ENCODE measurements around the gene ARHGAP40. TPM values are rescaled to one million over a fixed set of nuclear protein-coding genes. Genes with fewer than 3 reads are reported as not detected.
A peak's percentile ranks its signal among the peaks of the same experiment; 100 is the strongest.
"Not testable (repeated sequence)": the region's sequence is repeated elsewhere in the genome, so short reads cannot be mapped to it uniquely, and the experiment has no call there.

ARHGAP40 gene
- total and polyA plus RNA-seq, 2 experiments from 2014 or later = 0.21 TPM; not detected in 1

DNA sequence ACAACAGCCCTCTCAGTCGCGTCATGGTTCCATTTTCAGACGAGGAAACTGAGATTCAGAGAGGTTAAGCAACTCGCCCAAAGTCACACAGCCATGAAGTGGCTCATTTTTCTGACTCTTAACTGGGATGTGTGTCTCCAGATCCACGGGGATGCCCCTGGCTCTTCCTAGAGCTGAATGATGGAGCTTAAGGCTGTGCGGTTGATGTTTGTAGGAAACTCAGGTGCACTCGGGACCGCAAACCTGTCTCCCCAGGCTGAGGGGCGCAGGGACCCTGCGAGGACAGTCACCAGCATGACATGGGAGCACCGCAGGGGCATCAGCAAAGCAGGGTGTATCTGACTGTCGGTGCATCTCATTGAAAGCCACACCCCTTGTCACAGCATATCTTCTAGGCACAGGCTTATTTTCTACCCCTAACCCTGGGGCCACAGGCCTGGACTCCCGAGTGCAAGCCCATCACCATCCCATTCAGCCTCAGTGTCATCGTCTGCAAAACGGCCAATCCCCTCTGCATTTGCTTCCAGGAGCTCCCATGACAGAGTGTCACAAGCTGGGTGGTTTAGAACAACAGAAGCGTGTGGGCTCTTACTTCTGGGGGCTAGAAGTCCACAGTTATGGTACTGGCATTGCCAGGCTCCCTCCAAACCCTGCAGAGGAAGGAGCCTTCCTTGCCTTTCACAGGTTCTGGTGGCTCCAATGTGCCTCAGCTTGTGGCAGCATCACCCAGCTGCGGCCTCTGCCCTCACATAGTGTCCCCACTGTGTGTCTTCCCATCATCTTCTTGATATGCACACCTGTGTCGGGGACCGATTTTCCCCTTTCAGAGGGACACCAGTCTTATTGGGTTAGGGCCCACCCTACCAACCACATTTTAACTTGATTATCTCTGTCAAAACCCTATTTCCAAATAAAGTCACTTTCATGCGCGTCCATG, 9.9 kb upstream of the ARHGAP40 start:
- DNase-seq (ENCODE audit: low spot score) (no peak), ATAC-seq (no peak)
- Histone ChIP-seq H3K4me2 (no peak overlapping the region), H3K36me3 (ENCODE audit: insufficient read depth) (no peaks in the 10 kb centered on the region), H3K27ac (ENCODE audit: low read depth) (no peak overlapping the region), H3K4me1 (ENCODE audit: insufficient read depth) (no peaks in the 10 kb centered on the region), H4K20me1 (replicated peaks; ENCODE audit: insufficient read depth) (no peaks in the 10 kb centered on the region), H3K4me3 (no peak overlapping the region), H3K79me2 (replicated peaks; ENCODE audit: insufficient read depth) (no peaks in the 10 kb centered on the region), H2AFZ (peak overlapping the region; percentile 72), H3K9me2 (ENCODE audit: insufficient read depth) (no peaks in the 10 kb centered on the region), H3K27me3 (ENCODE audit: insufficient read depth) (no peaks in the 10 kb centered on the region), H3F3A (replicated peaks; ENCODE audit: low read depth) (no peaks in the 10 kb centered on the region)
- Mint-ChIP-seq H3K9me3 (no peaks in the 10 kb centered on the region; the same call in 2 of the 3 replicates), H3K4me3 (no peak overlapping the region), H3K4me1 (no peaks in the 10 kb centered on the region; the same call in 1 of the 3 replicates), H3K36me3 (ENCODE audit: low read depth) (no peaks in the 10 kb centered on the region), H3K27me3 (ENCODE audit: insufficient read depth, low read depth, poor library complexity) (no peaks in the 10 kb centered on the region), H3K27ac (no peak overlapping the region; the same call in 1 of the 2 replicates)
- no peak for TF ChIP-seq CREB1 (CRISPR knock-in tag; IDR thresholded peaks at IDR 0.05; ENCODE audit: low read depth)
- TF ChIP-seq EZH2phosphoT487 (IDR thresholded peaks at IDR 0.05; ENCODE audit: unreplicated experiment) = no peak
- TF ChIP-seq POLR2AphosphoS5 (IDR thresholded peaks at IDR 0.05; ENCODE audit: low read depth) = no peak
- no peak for TF ChIP-seq EZH2 (IDR thresholded peaks at IDR 0.05; ENCODE audit: low read depth, unreplicated experiment)
- TF ChIP-seq ZNF114 (CRISPR knock-in tag; IDR thresholded peaks at IDR 0.05) = no peak
- TF ChIP-seq, protein P1, sequence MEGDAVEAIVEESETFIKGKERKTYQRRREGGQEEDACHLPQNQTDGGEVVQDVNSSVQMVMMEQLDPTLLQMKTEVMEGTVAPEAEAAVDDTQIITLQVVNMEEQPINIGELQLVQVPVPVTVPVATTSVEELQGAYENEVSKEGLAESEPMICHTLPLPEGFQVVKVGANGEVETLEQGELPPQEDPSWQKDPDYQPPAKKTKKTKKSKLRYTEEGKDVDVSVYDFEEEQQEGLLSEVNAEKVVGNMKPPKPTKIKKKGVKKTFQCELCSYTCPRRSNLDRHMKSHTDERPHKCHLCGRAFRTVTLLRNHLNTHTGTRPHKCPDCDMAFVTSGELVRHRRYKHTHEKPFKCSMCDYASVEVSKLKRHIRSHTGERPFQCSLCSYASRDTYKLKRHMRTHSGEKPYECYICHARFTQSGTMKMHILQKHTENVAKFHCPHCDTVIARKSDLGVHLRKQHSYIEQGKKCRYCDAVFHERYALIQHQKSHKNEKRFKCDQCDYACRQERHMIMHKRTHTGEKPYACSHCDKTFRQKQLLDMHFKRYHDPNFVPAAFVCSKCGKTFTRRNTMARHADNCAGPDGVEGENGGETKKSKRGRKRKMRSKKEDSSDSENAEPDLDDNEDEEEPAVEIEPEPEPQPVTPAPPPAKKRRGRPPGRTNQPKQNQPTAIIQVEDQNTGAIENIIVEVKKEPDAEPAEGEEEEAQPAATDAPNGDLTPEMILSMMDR (conservative IDR thresholded peaks at IDR 0.05; ENCODE audit: low read depth in 2 of 2) = no peak
- TF ChIP-seq, protein P2, sequence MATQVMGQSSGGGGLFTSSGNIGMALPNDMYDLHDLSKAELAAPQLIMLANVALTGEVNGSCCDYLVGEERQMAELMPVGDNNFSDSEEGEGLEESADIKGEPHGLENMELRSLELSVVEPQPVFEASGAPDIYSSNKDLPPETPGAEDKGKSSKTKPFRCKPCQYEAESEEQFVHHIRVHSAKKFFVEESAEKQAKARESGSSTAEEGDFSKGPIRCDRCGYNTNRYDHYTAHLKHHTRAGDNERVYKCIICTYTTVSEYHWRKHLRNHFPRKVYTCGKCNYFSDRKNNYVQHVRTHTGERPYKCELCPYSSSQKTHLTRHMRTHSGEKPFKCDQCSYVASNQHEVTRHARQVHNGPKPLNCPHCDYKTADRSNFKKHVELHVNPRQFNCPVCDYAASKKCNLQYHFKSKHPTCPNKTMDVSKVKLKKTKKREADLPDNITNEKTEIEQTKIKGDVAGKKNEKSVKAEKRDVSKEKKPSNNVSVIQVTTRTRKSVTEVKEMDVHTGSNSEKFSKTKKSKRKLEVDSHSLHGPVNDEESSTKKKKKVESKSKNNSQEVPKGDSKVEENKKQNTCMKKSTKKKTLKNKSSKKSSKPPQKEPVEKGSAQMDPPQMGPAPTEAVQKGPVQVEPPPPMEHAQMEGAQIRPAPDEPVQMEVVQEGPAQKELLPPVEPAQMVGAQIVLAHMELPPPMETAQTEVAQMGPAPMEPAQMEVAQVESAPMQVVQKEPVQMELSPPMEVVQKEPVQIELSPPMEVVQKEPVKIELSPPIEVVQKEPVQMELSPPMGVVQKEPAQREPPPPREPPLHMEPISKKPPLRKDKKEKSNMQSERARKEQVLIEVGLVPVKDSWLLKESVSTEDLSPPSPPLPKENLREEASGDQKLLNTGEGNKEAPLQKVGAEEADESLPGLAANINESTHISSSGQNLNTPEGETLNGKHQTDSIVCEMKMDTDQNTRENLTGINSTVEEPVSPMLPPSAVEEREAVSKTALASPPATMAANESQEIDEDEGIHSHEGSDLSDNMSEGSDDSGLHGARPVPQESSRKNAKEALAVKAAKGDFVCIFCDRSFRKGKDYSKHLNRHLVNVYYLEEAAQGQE (IDR thresholded peaks at IDR 0.05; ENCODE audit: unreplicated experiment) = no peak
- TF ChIP-seq JUNB (IDR thresholded peaks at IDR 0.05; ENCODE audit: unreplicated experiment) = no peak
- TF ChIP-seq ETS1 (IDR thresholded peaks at IDR 0.05) = no peak
- TF ChIP-seq STAT1 (IDR thresholded peaks at IDR 0.05; ENCODE audit: unreplicated experiment) = no peak
- TF ChIP-seq NANOG (IDR thresholded peaks at IDR 0.05; ENCODE audit: borderline replicate concordance) = no peak

GRCh38 chr20:38592411-38592790, 9.2 kb upstream of the ARHGAP40 start:
- not testable (repeated sequence) for H3K9me3 Mint-ChIP-seq; H3K4me3 Mint-ChIP-seq; H3K79me2 ChIP-seq (replicated peaks; ENCODE audit: insufficient read depth); DNase-seq (ENCODE audit: low spot score); H3K36me3 ChIP-seq (ENCODE audit: insufficient read depth); ATAC-seq; H3K9me2 ChIP-seq (ENCODE audit: insufficient read depth); H4K20me1 ChIP-seq (replicated peaks; ENCODE audit: insufficient read depth); H3F3A ChIP-seq (replicated peaks; ENCODE audit: low read depth); H3K27ac Mint-ChIP-seq; H3K4me1 Mint-ChIP-seq; H3K27me3 ChIP-seq (ENCODE audit: insufficient read depth); H3K27me3 Mint-ChIP-seq (ENCODE audit: insufficient read depth, low read depth, poor library complexity); H3K4me2 ChIP-seq; H3K36me3 Mint-ChIP-seq (ENCODE audit: low read depth); H3K4me1 ChIP-seq (ENCODE audit: insufficient read depth); H3K4me3 ChIP-seq; H3K27ac ChIP-seq (ENCODE audit: low read depth)
- H2AFZ ChIP-seq = peak overlapping the region; percentile 72

GRCh38 chr20:38594281-38594680, 7.3 kb upstream of the ARHGAP40 start:
- not testable (repeated sequence) for H4K20me1 ChIP-seq (replicated peaks; ENCODE audit: insufficient read depth); H3K9me2 ChIP-seq (ENCODE audit: insufficient read depth); H3K27me3 ChIP-seq (ENCODE audit: insufficient read depth); H3K27ac ChIP-seq (ENCODE audit: low read depth); DNase-seq (ENCODE audit: low spot score); H2AFZ ChIP-seq; H3K4me1 ChIP-seq (ENCODE audit: insufficient read depth); H3K4me3 Mint-ChIP-seq; H3K4me2 ChIP-seq; H3K4me3 ChIP-seq; ATAC-seq; H3K36me3 ChIP-seq (ENCODE audit: insufficient read depth); H3K27me3 Mint-ChIP-seq (ENCODE audit: insufficient read depth, low read depth, poor library complexity); H3K4me1 Mint-ChIP-seq; H3F3A ChIP-seq (replicated peaks; ENCODE audit: low read depth); H3K79me2 ChIP-seq (replicated peaks; ENCODE audit: insufficient read depth); H3K27ac Mint-ChIP-seq
- H3K36me3 Mint-ChIP-seq (ENCODE audit: low read depth) = peaks cover 10% of the 10 kb centered on the region
- H3K9me3 Mint-ChIP-seq = peaks cover 14% of the 10 kb centered on the region
